Thyroid gland (tissue), 4 donors: ENCODE measurements around the gene MET. TPM values are rescaled to one million over a fixed set of nuclear protein-coding genes. Genes with fewer than 3 reads are reported as not detected.

Experiments
- DNase-seq, 2 donors: peaks; one replicate each; pipeline ENCODE4 v3.0.0-alpha.2; 2019
- H3K27ac ChIP-seq, 3 donors: fragments of 200-600 bp; sonication (generic); 1 replicate in 2 of 3; 2 replicates in 1 of 3; pipeline ENCODE4 v1.5.1; 2016 to 2019; ENCODE audit warnings: mild to moderate bottlenecking in 1 of 3, moderate library complexity in 1 of 3
- H3K27me3 ChIP-seq: fragments of 200-600 bp; sonication (generic); one replicate; pipeline ENCODE4 v1.5.1; 2019
- H3K36me3 ChIP-seq, 2 donors: fragments of 200-600 bp; sonication (generic); one replicate each; pipeline ENCODE4 v1.5.1; 2016 to 2019
- H3K4me1 ChIP-seq, 2 donors: fragments of 200-600 bp; sonication (generic); one replicate each; pipeline ENCODE4 v1.5.1; 2017 to 2019
- H3K4me3 ChIP-seq, 3 donors: fragments of 200-600 bp; sonication (generic); replicated peaks in 1 of 3; 1 replicate in 2 of 3; 2 replicates in 1 of 3; pipeline ENCODE4 v1.5.1; 2016; ENCODE audit warnings: mild to moderate bottlenecking in 1 of 3
- H3K9me3 ChIP-seq: fragments of 200-600 bp; sonication (generic); one replicate; pipeline ENCODE4 v1.5.1; 2017
- CTCF ChIP-seq, 6 experiments: fragments of 200-600 bp in 3 of 6; fragments of 450-650 bp in 3 of 6; sonication (generic) in 3 of 6; IDR thresholded peaks; one replicate each; pipeline ENCODE4 v1.5.1; 2016 to 2019; ENCODE audit warnings: antibody characterized with exemption in 6 of 6, mild to moderate bottlenecking in 2 of 6, inconsistent platforms in 1 of 6, moderate library complexity in 1 of 6
- POLR2A ChIP-seq, 2 donors: fragments of 450-650 bp; IDR thresholded peaks; one replicate each; pipeline ENCODE4 v1.6.1; 2017; ENCODE audit warnings: antibody characterized with exemption in 2 of 2, mild to moderate bottlenecking in 2 of 2, moderate library complexity in 1 of 2
- WGBS, 2 donors: methylation state at CpG; one replicate each; pipeline ENCODE4 v1.1.5; 2017; 5-methylcytosine and 5-hydroxymethylcytosine counted together
- intact Hi-C: fragments of 100-400 bp; cut with DNase I; formaldehyde crosslinking; loops from one replicate; pipeline ENCODE4 v1.15.1; 2023
- total RNA-seq, 4 donors: library from RNA; depleted of rRNA; stranded (reverse); fragments of >200 nt; gene quantifications; one replicate each; pipeline ENCODE4 v1.2.3, GENCODE V29; 2016

MET gene
- total RNA-seq, 4 donors from 2014 or later = 41.5 to 59.6 (median 52.7) TPM

- no peaks in the 10 kb centered on the region for H3K27me3 ChIP-seq
- H3K36me3 ChIP-seq = no peaks in the 10 kb centered on the region
- 79 to 83% methylated on average over 3 of the region's 3 CpGs for WGBS, 2 donors
- TF ChIP-seq POLR2A (IDR thresholded peaks at IDR 0.05) (no peak), CTCF (IDR thresholded peaks at IDR 0.05) (no peak)
- intact Hi-C loops = no loop called here
- H3K27ac ChIP-seq = no peak overlapping the region
- peaks cover 18 to 19% of the 10 kb centered on the region in 2 donors for H3K4me1 ChIP-seq
- no peak overlapping the region for H3K4me3 ChIP-seq
- no peaks in the 10 kb centered on the region for H3K9me3 ChIP-seq
- DNase-seq = no peak
Observed at GRCh38 chr7:116777651-116778281, 105.8 kb downstream of the MET start.

GRCh38 chr7:116779216-116779615 is 107.2 kb downstream of the MET start:
- H3K9me3 ChIP-seq = no peaks in the 10 kb centered on the region
- DNase-seq = no peak
- TF ChIP-seq CTCF (IDR thresholded peaks at IDR 0.05) = no peak
- TF ChIP-seq POLR2A (IDR thresholded peaks at IDR 0.05) = no peak
- intact Hi-C loops = no loop called here
- H3K36me3 ChIP-seq = no peaks in the 10 kb centered on the region
- H3K27ac ChIP-seq = peak overlapping the region in 1 of 3 donors; percentile 54
- no peaks in the 10 kb centered on the region for H3K27me3 ChIP-seq
- no peak overlapping the region for H3K4me3 ChIP-seq
- 90 to 93% methylated on average over 4 of the region's 4 CpGs for WGBS, 2 donors
- peaks cover 18 to 19% of the 10 kb centered on the region in 2 donors for H3K4me1 ChIP-seq

GRCh38 chr7:116779931-116780330 is 107.9 kb downstream of the MET start:
- Histone ChIP-seq H3K36me3 (no peaks in the 10 kb centered on the region), H3K4me3 (no peak overlapping the region), H3K27ac (peak overlapping the region in 1 of 3 donors; percentile 54), H3K4me1 (peaks cover 18 to 19% of the 10 kb centered on the region in 2 donors), H3K27me3 (no peaks in the 10 kb centered on the region), H3K9me3 (no peaks in the 10 kb centered on the region)
- TF ChIP-seq CTCF (IDR thresholded peaks at IDR 0.05) (no peak), POLR2A (IDR thresholded peaks at IDR 0.05) (no peak)
- WGBS, 2 donors = 60 to 69% methylated on average over 3 of the region's 3 CpGs
- intact Hi-C loops = loop anchor here (10.0 kb wide), 1 partner anchor 105 kb away; the partner anchor contains the start of gene MET
- no peak for DNase-seq

GRCh38 chr7:116780521-116780920 is 108.5 kb downstream of the MET start:
- no peaks in the 10 kb centered on the region for H3K9me3 ChIP-seq
- H3K4me3 ChIP-seq = no peak overlapping the region
- intact Hi-C loops = loop anchor here (10.0 kb wide), 1 partner anchor 106 kb away; the partner anchor contains the start of gene MET
- H3K27ac ChIP-seq = peak overlapping the region in 2 of 3 donors; percentile 33 to 54
- no peaks in the 10 kb centered on the region for H3K36me3 ChIP-seq
- peaks cover 18 to 19% of the 10 kb centered on the region in 2 donors for H3K4me1 ChIP-seq
- DNase-seq = no peak
- 82 to 85% methylated on average over 1 of the region's 1 CpG for WGBS, 2 donors
- H3K27me3 ChIP-seq = no peaks in the 10 kb centered on the region
- TF ChIP-seq CTCF (IDR thresholded peaks at IDR 0.05) (no peak), POLR2A (IDR thresholded peaks at IDR 0.05) (no peak)

- peaks cover 18 to 19% of the 10 kb centered on the region in 2 donors for H3K4me1 ChIP-seq
- H3K36me3 ChIP-seq = no peaks in the 10 kb centered on the region
- H3K27ac ChIP-seq = peak overlapping the region in 2 of 3 donors; percentile 33 to 54
- 8 to 25% methylated on average over 1 of the region's 1 CpG for WGBS, 2 donors
- DNase-seq = peak; percentile 68 to 76
- no peak for TF ChIP-seq CTCF (IDR thresholded peaks at IDR 0.05)
- TF ChIP-seq POLR2A (IDR thresholded peaks at IDR 0.05) = no peak
- intact Hi-C loops = loop anchor here (10.0 kb wide), 1 partner anchor 106 kb away; the partner anchor contains the start of gene MET
- no peaks in the 10 kb centered on the region for H3K27me3 ChIP-seq
- H3K4me3 ChIP-seq = no peak overlapping the region
- H3K9me3 ChIP-seq = no peaks in the 10 kb centered on the region
Observed at GRCh38 chr7:116780966-116781365, 109.0 kb downstream of the MET start.
